Measurements from ENCODE around the gene NHLRC4. TPM values are rescaled to one million over a fixed set of nuclear protein-coding genes. Genes with fewer than 3 reads are reported as not detected.

NHLRC4 gene
- total and polyA plus RNA-seq, 2 of the 8 experiments (the other 6 are each of a cell fraction or from before 2014, with no cell fraction given) = 0.60 to 0.76 TPM

DNA sequence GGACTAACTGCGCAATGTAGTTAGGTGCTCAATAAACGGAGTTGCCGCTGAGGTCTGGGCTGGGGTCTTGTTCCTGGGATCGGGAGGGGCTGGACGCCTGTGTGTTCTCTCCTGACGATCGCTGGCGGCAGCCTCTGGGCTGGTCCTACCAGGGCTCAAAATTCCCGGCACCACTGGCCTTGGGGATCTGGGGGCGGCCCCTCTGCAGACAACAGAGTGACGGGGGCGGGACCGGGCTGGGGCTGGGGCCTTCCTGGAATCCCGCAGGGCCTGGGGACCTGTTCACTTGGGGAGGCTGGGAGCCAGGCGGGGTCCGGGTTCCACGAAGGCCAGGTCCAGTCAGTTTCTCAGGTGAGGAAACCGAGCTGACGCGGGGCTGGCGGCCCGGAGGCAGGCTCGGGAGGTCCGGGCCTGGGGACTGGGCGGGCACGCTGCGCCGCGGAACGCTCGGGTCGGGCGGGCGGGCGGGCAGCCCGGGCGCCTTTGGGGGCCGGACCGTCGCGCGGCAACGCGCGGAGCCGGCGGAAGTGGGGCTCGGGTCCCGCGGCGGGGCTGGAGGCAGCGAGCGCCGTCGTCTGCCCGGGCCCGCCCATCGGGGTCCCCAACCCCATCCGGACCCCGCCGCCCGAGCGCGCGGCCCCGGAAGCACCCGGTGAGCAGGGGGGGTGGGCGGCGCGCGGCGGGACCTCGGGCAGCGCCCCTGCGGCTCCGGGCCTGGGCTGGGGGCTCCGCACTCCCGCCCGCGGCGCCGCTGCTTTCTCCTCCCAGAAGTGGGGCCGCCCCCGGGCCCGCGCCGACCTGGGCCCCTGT, 2.8 kb downstream of the NHLRC4 start, which contains the start of gene PIGQ (continued):
- TF ChIP-seq TAF7 (optimal IDR thresholded peaks at IDR 0.05; ENCODE audit: borderline replicate concordance, low read depth, low read length) (peak; percentile 25), KDM5A (IDR thresholded peaks at IDR 0.05; ENCODE audit: low read length) (no peak), RBBP5 (IDR thresholded peaks at IDR 0.05; ENCODE audit: borderline replicate concordance, low read depth, low read length) (0 out of 2 replicates have a peak, but pooled peaks have one; percentile 12), SIN3A (conservative IDR thresholded peaks at IDR 0.05 in 1 of 2, IDR thresholded peaks at IDR 0.05 in 1 of 2; ENCODE audit: low read depth in 1 of 2, low read length in 2 of 2) (0 out of 4 replicates have a peak, but pooled peaks of 1 of the 2 experiments have one; percentile 37), POLR2A (IDR thresholded peaks at IDR 0.05; ENCODE audit: control extremely low read depth in 1 of 2, low read depth in 2 of 2, low read length in 2 of 2) (peak in 1 of 2 experiments; percentile 33; a peak in 1 of 3 replicates)

All from H1 (cell line).